ENCODE data around the gene SYVN1. TPM values are rescaled to one million over a fixed set of nuclear protein-coding genes. Genes with fewer than 3 reads are reported as not detected.

The SYVN1 gene
- polyA plus RNA-seq, 1 of the 3 experiments (the other 2 are of a cell fraction), result 31.9 TPM

GRCh38 chr11:65156926-65157325 lies 22.6 kb upstream of the SYVN1 start:
- Histone ChIP-seq H4K20me1 (ENCODE audit: insufficient read depth) (no peaks in the 10 kb centered on the region), H3K27ac (ENCODE audit: low read depth in 2 of 2, low read length in 1 of 2) (no peak overlapping the region), H3K27me3 (ENCODE audit: insufficient read depth) (no peaks in the 10 kb centered on the region), H3K4me3 (ENCODE audit: low read depth in 2 of 2, low read length in 1 of 2) (no peak overlapping the region), H3K9me3 (no peaks in the 10 kb centered on the region), H3K4me2 (no peak overlapping the region), H3K9me2 (no peaks in the 10 kb centered on the region), H3K9ac (no peak overlapping the region), H2AFZ (ENCODE audit: low read depth) (no peak overlapping the region), H3F3A (replicated peaks; ENCODE audit: insufficient read depth) (no peaks in the 10 kb centered on the region), H3K79me2 (ENCODE audit: insufficient read depth) (no peaks in the 10 kb centered on the region), H3K36me3 (replicated peaks in 1 of 2; ENCODE audit: control insufficient read depth in 1 of 2, insufficient read depth in 2 of 2, low read length in 1 of 2) (no peaks in the 10 kb centered on the region), H3K4me1 (ENCODE audit: control insufficient read depth in 1 of 2, insufficient read depth in 2 of 2, low read depth in 1 of 2, low read length in 1 of 2) (no peaks in the 10 kb centered on the region)
- WGBS (ENCODE audit: low lambda C conversion rate), result 0% methylated on average over 1 of the region's 3 CpGs
- TF ChIP-seq FOSL2 (IDR thresholded peaks at IDR 0.05; ENCODE audit: borderline replicate concordance, low read depth), result no peak
- no peak for TF ChIP-seq RCOR1 (IDR thresholded peaks at IDR 0.05; ENCODE audit: low read length)
- DNase-seq, result no peak
- CTCF ChIA-PET, result no interaction called here
- POLR2A ChIA-PET, result no interaction called here

- no peak overlapping the region for H3K4me3 ChIP-seq (ENCODE audit: low read depth in 2 of 2, low read length in 1 of 2)
- WGBS (ENCODE audit: low lambda C conversion rate), result 84% methylated on average over 3 of the region's 3 CpGs
These were observed 21.9 kb upstream of the SYVN1 start for GRCh38 chr11:65156256-65156655.

More at GRCh38 chr11:65156256-65156655, 21.9 kb upstream of the SYVN1 start:
- H3K9me3 ChIP-seq, result no peaks in the 10 kb centered on the region
- no peaks in the 10 kb centered on the region for H3K36me3 ChIP-seq (replicated peaks in 1 of 2; ENCODE audit: control insufficient read depth in 1 of 2, insufficient read depth in 2 of 2, low read length in 1 of 2)
- no peaks in the 10 kb centered on the region for H3K79me2 ChIP-seq (ENCODE audit: insufficient read depth)
- H3F3A ChIP-seq (replicated peaks; ENCODE audit: insufficient read depth), result no peaks in the 10 kb centered on the region
- H3K27me3 ChIP-seq (ENCODE audit: insufficient read depth), result no peaks in the 10 kb centered on the region
- H3K9me2 ChIP-seq, result no peaks in the 10 kb centered on the region
- no peaks in the 10 kb centered on the region for H3K4me1 ChIP-seq (ENCODE audit: control insufficient read depth in 1 of 2, insufficient read depth in 2 of 2, low read depth in 1 of 2, low read length in 1 of 2)
- ChIA-PET POLR2A (no interaction called here), CTCF (interaction anchor here (0.6 to 1.3 kb wide), 2 partner anchors 24 to 43 kb away, joined by 3 read pairs; no protein-coding TSS in a partner anchor)
- DNase-seq, result no peak
- H2AFZ ChIP-seq (ENCODE audit: low read depth), result no peak overlapping the region
- H3K9ac ChIP-seq, result no peak overlapping the region
- no peak overlapping the region for H3K4me2 ChIP-seq
- H4K20me1 ChIP-seq (ENCODE audit: insufficient read depth), result no peaks in the 10 kb centered on the region
- no peak overlapping the region for H3K27ac ChIP-seq (ENCODE audit: low read depth in 2 of 2, low read length in 1 of 2)
- TF ChIP-seq, protein P1, sequence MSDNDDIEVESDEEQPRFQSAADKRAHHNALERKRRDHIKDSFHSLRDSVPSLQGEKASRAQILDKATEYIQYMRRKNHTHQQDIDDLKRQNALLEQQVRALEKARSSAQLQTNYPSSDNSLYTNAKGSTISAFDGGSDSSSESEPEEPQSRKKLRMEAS (IDR thresholded peaks at IDR 0.05; ENCODE audit: low read depth), result no peak
- no peak for TF ChIP-seq MXI1 (IDR thresholded peaks at IDR 0.05; ENCODE audit: low read depth, low read length)
- TF ChIP-seq FOXJ3 (CRISPR knock-in tag; IDR thresholded peaks at IDR 0.05), result no peak
- TF ChIP-seq TEAD4 (IDR thresholded peaks at IDR 0.05; ENCODE audit: borderline replicate concordance, insufficient read depth), result no peak
- no peak for TF ChIP-seq GABPA (IDR thresholded peaks at IDR 0.05; ENCODE audit: low read depth)
- no peak for TF ChIP-seq POLR2AphosphoS5 (IDR thresholded peaks at IDR 0.05; ENCODE audit: low read depth, low read length)
- no peak for TF ChIP-seq PBX3 (IDR thresholded peaks at IDR 0.05)
- no peak for TF ChIP-seq TCF12 (IDR thresholded peaks at IDR 0.05)
- TF ChIP-seq EZH2phosphoT487 (IDR thresholded peaks at IDR 0.05; ENCODE audit: borderline replicate concordance, low read depth), result no peak
- TF ChIP-seq MEF2A (IDR thresholded peaks at IDR 0.05; ENCODE audit: borderline replicate concordance, low read depth), result no peak
- TF ChIP-seq FOXM1 (IDR thresholded peaks at IDR 0.05; ENCODE audit: low read depth), result no peak
- no peak for TF ChIP-seq RXRA (IDR thresholded peaks at IDR 0.05; ENCODE audit: borderline replicate concordance, low read depth)
- no peak for TF ChIP-seq SIN3A (IDR thresholded peaks at IDR 0.05; ENCODE audit: borderline replicate concordance, low read depth, low read length)
- no peak for TF ChIP-seq CHD2 (IDR thresholded peaks at IDR 0.05; ENCODE audit: low read length, partially characterized antibody)
- TF ChIP-seq FOSL2 (IDR thresholded peaks at IDR 0.05; ENCODE audit: borderline replicate concordance, low read depth), result no peak
- no peak for TF ChIP-seq TAF1 (IDR thresholded peaks at IDR 0.05; ENCODE audit: borderline replicate concordance, low read depth, low read length)
